ENCODE measurements around the gene TRIP12.

DNA sequence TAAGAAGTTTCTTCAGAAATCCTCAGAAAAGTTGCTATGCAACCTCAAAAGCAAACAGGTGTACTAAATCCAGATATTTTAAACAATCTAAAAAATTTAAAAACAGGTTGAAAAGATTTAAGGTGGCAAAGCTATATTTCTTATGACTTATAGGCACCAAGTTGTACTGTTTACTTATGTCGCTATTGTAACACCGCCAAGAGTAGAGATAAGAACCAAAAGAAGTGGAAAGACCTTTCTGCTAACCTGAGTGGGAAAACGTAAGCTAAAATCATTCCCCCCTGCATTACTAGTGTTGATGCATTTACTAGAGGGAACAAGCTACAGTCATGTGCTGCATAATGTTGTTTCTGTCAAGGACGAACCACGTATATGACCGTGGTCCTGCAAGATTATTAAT is 83.1 kb downstream of the TRIP12 start:
- TF ChIP-seq GATA3 (IDR thresholded peaks at IDR 0.05; ENCODE audit: low read depth, low read length) (no peak), GATA2 (IDR thresholded peaks at IDR 0.05; ENCODE audit: low read depth, low read length) (no peak)
